HG03103 (cell line): ENCODE data around the gene CEP170B.
"Not testable (repeated sequence)": the region's sequence is repeated elsewhere in the genome, so short reads cannot be mapped to it uniquely, and the experiment has no call there.

Experiments used
- ATAC-seq: cut with Tn5 transposase; IDR thresholded peaks from one replicate; pipeline ENCODE4 v1.9.1; 2021; ENCODE audit warnings: low read depth; ENCODE audit not compliant: unreplicated experiment

Gene CEP170B

DNA sequence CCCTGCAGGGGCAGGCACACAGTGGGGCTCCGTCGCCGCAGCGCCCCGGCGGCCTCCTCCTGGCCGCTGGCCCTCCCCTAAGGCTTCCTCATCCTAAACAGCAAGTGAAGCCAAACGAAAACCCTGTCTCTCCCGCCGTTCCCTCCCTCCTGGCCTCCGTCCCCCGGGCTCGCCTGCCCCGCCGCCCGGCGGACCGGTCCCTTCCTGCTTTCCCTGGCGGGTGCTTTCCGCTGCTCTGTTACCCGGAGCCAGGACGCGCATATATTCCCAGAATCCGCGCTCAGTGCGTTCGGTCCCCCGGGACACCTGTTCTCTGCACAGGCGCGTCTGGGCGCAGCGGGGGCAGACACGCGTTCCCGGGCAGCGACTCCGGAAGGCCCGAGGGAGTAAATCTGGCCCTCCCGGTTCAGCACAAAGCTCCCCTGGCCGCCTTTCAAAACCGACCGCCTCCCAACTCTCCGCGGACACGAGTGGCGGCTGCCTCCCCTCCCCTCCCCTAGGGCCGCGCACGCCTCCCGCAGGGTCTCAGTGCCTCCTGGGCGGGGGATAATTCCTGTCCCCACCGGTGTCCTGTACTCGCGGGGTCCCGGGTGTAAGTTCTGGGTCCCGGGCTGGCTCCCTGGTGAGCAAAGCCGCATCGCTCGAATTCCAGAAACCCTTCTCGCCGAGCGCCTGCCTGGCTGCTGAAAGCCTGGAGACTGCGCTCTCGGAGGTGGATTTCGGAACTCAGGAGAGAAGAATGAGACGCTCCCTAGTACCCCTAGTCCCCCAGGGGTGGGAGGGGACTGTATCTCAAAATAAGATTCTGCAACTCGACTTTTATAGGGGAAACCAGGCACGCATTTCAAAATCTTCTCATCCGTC is 21.4 kb upstream of the CEP170B start:
- no peak for ATAC-seq

- no peak for ATAC-seq
These were observed 20.6 kb upstream of the CEP170B start for GRCh38 chr14:104844306-104845032.

GRCh38 chr14:104845033-104845666 is 19.9 kb upstream of the CEP170B start:
- ATAC-seq = no peak

DNA sequence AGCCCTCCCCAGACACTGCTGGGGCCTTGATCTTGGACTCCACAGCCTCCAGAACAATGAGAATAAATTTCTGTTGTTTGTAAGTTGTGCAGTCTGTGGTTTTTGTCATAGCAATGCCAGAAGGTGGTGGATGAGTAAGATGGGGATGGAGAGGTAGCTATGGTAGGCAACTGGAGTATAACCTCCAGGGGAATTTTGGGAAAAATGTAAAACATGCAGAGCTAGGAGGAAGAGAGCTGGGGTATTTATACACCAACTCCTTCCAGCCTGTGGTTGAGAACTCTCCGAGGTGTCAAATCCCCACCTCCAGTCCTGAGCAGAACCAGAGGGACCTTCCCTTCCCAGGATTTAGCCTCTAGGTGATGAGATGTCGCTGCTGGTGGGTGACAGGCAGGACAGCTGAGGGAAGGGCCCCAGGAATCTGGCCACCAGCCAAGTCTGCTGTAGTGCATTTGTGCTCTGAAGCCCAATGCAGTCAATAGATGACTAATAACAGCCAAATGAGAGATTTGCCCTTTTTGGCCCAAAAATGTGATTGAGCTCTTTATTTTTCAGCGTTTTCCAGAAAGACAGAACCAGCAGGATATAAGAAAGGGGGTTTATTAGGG is 19.1 kb upstream of the CEP170B start:
- no peak for ATAC-seq

GRCh38 chr14:104852280-104852663 is 12.8 kb upstream of the CEP170B start:
- ATAC-seq = no peak

DNA sequence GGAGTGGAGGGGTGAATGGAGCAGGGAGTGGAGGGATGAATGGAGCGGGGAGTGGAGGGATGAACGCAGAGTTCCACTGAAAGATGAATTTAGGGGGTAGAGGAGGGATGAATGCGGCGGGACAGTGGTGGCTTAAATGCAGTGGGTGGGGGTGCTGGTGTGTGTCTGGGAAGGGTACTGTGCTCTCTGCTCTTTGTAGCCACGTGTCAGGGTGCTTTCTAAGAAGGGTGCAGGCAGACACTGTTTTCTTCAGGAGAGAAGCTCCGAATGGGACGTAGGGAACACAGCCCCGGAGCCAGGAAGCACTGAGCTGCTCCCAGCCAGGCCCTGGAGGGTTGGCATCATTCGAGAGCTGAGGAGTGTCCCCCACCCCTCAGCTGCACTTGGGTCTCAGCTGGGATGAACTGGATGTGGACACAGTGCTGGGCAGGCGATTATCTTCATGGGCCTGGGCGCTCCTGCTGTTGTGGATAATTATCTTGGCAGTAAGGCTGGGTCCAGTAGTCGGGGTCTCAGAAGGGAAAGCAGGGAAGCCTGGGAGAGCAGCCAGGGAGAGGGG is 9.5 kb upstream of the CEP170B start:
- ATAC-seq = no peak

DNA sequence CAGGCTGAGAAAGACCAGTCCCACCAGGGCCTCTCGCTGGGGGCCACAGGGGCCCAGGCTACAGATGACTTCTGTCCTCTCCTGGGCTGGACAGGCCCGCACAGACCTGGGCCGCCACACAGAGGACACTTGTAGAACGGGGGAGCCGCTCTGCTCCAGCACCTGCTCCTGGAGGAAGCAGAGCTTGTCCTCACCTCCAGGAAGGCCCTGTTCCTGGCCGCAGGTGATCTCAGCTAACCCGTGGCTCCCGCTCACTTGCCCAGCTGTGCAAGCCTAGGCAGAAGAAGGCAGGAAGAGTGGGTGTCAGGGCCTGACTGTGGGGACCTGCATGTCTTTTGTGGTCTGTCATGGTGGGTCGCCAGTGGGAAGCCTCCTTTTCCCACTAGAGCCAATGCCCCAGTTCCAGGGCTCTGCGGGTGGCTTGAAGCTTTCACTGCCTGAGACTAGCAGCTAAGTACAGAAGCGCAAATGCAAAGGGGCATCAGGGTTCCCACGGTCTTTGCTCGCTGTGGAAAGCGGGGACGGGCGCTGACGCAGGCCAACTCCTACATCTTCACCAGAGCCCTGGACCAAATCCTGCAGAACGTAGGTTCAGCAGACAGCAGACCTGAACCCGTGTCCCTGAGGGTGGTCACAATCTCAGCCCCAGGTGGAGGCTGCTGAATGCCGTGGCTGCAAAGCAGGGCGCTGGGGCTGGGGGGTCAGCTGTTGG is 8.8 kb upstream of the CEP170B start:
- ATAC-seq = no peak

DNA sequence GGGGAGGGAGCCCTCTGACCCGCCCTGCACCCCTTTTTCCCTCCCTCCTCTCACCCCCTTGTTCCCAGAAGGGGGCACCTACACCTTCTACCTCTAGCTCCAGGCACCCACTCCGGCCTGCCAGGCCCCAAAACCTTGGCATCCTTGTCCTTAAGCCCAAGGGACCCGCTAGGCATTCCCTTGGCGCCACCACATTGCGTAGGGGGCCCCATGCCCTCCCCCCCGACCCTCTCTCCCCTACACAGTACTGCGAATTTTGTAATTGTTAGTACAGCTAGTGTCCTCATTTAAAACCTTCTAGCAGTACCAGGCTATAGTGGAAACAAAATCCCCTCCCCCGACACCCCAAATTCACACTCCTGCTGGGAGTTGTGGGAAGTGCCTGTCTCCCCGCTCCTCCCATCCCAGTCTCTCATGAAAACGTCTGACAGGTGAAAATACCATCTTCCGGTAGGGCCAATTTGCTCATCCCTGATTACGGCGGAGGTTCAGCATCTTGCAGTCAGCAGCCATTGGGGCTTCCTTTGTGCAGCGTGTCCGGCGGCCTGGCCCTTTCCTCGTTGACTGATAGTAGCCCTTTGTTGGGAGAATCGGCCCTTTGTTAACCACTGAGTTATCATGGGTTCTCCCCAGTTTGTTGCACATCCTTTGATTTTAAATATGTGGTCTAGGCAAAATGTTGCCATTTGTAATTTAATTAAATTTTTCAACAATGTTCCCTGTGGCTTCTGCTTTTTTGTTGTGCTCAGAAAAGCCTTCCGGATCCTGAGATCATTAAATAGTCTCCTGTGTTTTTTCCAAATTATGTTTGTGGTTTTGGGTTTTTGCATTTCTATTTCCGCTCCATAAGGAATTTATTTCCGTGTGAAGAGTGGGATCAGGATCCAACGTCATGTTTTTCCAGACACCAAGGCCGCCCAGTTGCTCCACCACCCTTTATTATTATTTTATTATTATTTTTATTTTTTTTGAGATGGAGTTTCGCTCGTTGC is 7.9 kb upstream of the CEP170B start:
- ATAC-seq = no peak

GRCh38 chr14:104857931-104858330 is 7.1 kb upstream of the CEP170B start:
- not testable (repeated sequence) for ATAC-seq

GRCh38 chr14:104858811-104859426 is 6.1 kb upstream of the CEP170B start:
- ATAC-seq = no peak

GRCh38 chr14:104859900-104860299 is 5.2 kb upstream of the CEP170B start:
- no peak for ATAC-seq

DNA sequence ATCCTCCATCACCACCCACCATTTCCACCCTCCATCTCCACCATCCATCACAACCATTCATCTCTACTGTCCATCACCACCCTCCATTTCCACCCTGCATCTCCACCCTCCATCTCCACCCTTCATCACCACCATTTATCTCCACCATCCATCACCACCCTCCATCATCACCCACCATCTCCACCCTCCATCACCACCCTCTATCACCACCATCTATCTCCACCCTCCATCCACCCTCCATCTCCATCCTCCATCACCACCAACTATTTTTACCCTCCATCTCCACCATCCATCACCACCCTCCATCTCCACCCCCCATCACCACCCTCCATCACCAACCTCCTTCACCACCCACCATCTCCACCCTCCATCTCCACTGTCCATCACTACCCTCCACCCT is 4.7 kb upstream of the CEP170B start:
- no peak for ATAC-seq

DNA sequence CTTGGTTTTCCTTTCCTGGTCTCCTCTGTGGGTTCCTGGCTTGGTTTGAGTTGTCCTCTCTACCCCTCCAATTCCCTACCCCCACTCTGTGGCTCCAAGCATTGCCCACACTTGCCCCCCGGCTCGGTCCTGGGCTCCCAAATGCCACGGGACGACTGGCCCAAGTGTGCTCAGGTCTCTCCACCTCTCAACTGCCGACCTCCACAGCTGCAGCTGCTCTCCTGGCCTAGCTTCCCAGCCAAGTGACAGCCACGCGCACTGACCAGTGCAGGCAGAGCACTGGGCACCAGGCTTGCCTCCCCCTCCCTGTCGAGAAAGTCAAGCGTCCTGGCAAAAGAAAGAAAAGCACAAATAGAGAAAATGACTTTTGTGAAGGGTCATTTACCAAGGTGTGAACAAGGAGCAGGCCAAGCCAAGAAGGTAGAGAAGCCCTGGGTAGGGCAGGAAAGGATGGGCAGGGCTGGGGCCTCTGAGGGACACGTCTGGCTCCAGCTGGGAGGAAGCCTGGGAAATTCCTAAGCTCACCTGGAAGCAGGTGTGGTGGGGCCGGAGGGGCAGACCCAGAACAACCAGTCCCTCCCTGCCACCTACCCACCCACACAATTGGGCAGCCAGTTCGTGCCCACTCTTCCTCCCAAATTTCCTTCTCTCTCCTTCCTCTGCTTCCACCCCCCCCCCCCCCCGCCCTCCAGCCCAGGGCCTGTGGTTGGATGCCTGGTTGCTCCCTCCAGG is 1.8 kb upstream of the CEP170B start:
- no peak for ATAC-seq

- no peak for ATAC-seq
These were observed 1.2 kb upstream of the CEP170B start for GRCh38 chr14:104863923-104864266.

DNA sequence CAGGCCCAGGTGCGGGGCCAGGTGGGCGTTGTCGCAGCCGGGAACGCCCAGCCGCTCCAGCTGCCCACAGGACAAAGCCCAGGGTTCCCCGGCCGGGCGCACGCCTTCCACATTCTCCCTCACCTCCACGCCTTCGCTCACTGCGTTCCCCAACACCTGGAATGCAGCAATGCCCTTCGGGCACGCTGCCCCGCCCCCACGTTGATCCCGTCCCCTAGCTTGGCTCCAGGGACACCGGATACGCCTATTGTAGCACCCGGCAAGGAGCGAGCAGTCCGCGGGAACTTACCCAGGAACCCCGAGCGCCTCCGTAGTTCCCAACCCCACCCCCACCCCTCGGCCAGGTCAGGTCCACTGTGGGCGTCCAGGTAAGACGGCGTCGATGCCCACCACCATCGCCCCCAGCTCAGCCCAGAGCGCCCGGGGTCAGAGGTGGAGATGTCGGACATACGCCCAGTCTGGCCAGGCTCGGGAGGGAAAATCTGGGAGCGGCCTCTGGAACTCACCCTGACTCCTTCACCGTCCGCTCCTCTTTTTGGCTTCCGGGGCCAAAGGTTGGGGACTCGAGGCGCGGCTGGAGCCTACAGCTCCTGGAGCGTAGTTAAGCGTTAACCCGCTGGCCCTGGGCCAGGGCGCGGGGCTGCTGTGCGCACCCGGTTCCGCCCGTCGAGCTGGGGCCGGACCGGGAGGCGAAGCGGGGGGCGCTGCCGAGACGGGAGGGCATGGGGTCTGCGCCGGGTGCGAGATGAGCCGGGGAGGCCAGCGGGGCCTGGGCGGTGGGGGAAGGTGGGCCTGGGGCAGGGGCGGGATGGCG is 594 bp upstream of the CEP170B start:
- no peak for ATAC-seq

GRCh38 chr14:104865631-104866441 is 768 bp downstream of the CEP170B start:
- ATAC-seq = no peak
